ENCODE results near the gene CLN3. TPM values are rescaled to one million over a fixed set of nuclear protein-coding genes. Genes with fewer than 3 reads are reported as not detected.
"Not testable (repeated sequence)": the region's sequence is repeated elsewhere in the genome, so short reads cannot be mapped to it uniquely, and the experiment has no call there.

Gene CLN3
- total RNA-seq, 1 experiment from 2014 or later: 70.3 TPM

DNA sequence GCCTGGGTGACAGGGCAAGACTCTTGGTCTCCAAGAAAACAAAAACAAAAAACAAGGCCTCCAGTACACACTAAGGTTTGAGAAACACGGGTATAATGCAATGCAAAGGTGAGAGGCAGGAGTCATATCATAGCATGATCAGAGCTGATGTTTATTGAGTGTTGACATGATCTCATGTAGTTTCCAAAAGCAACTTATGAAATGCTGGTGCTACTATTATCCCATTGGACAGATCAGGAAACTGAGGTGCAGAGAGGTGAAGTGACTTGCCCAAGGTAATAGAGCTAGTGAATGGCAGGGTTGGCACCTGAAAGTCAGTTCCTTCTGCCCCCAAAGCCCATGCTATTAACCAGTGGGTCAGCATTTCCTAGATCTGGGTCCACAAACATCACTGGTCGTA is 16.7 kb downstream of the CLN3 start:
- no peaks in the 10 kb centered on the region for H3K4me1 ChIP-seq (replicated peaks; ENCODE audit: insufficient read depth)
- no TSS peak for BruUV-seq (replicated peaks)

DNA sequence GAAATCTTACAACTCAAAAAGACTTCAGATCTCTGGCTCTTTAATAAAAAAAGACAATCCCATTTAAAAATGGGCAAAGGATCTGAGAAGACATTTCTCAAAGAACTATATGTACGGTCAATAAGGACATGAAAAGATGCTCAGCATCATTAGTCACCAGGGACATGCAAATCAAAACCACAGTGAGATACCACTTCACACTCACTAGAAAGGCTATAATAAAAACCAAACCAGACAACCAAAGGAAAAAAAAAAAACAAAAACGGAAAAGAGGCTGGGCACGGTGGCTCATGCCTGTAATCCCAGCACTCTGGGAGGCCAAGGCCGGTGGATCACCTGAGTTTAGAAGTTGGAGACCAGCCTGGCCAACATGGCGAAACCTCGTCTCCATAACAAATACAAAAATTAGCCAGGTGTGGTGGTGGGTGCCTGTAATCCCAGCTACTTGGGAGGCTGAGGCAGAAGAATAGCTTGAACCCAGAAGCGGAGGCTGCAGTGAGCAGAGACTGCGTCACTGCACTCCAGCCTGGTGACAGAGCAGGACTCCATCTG is 18.1 kb downstream of the CLN3 start:
- no peak for DNase-seq
- no peak for TF ChIP-seq EZH2 (IDR thresholded peaks at IDR 0.05; ENCODE audit: low read depth)
- TF ChIP-seq, protein P1, sequence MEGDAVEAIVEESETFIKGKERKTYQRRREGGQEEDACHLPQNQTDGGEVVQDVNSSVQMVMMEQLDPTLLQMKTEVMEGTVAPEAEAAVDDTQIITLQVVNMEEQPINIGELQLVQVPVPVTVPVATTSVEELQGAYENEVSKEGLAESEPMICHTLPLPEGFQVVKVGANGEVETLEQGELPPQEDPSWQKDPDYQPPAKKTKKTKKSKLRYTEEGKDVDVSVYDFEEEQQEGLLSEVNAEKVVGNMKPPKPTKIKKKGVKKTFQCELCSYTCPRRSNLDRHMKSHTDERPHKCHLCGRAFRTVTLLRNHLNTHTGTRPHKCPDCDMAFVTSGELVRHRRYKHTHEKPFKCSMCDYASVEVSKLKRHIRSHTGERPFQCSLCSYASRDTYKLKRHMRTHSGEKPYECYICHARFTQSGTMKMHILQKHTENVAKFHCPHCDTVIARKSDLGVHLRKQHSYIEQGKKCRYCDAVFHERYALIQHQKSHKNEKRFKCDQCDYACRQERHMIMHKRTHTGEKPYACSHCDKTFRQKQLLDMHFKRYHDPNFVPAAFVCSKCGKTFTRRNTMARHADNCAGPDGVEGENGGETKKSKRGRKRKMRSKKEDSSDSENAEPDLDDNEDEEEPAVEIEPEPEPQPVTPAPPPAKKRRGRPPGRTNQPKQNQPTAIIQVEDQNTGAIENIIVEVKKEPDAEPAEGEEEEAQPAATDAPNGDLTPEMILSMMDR (conservative IDR thresholded peaks at IDR 0.05): no peak
- Histone ChIP-seq H3K79me2 (ENCODE audit: low read depth) (no peaks in the 10 kb centered on the region), H3K4me1 (replicated peaks; ENCODE audit: insufficient read depth) (no peaks in the 10 kb centered on the region), H3K9me3 (ENCODE audit: insufficient read depth, low read depth) (no peaks in the 10 kb centered on the region), H2AFZ (no peak overlapping the region), H3F3A (ENCODE audit: insufficient read depth, low read depth) (peaks cover 29% of the 10 kb centered on the region), H3K27ac (no peak overlapping the region), H3K4me2 (no peak overlapping the region), H3K27me3 (ENCODE audit: insufficient read depth, low read depth) (no peaks in the 10 kb centered on the region), H3K4me3 (no peak overlapping the region), H4K20me1 (ENCODE audit: insufficient read depth) (no peaks in the 10 kb centered on the region; the same call in 1 of the 2 replicates), H3K9me2 (ENCODE audit: insufficient read depth) (no peaks in the 10 kb centered on the region), H3K36me3 (ENCODE audit: low read depth) (peaks cover 19% of the 10 kb centered on the region; the same call in 1 of the 2 replicates)
- ChIA-PET POLR2A (ENCODE audit: unreplicated experiment) (no interaction called here), CTCF (no interaction called here)
- intact Hi-C loops (cut with micrococcal nuclease; ENCODE audit: unreplicated experiment): no loop called here
- no TSS peak for BruUV-seq (replicated peaks)

More for the DNA sequence above, 16.7 kb downstream of the CLN3 start:
- DNase-seq: no peak
- intact Hi-C loops (cut with micrococcal nuclease; ENCODE audit: unreplicated experiment): no loop called here
- H3K4me3 ChIP-seq: no peak overlapping the region
- CTCF ChIA-PET: no interaction called here
- H3K9me2 ChIP-seq (ENCODE audit: insufficient read depth): no peaks in the 10 kb centered on the region
- H3F3A ChIP-seq (ENCODE audit: insufficient read depth, low read depth): peaks cover 29% of the 10 kb centered on the region
- peaks cover 32% of the 10 kb centered on the region; the same call in 1 of the 2 replicates for H3K36me3 ChIP-seq (ENCODE audit: low read depth)
- H3K9me3 ChIP-seq (ENCODE audit: insufficient read depth, low read depth): no peaks in the 10 kb centered on the region
- H4K20me1 ChIP-seq (ENCODE audit: insufficient read depth): no peaks in the 10 kb centered on the region; the same call in 1 of the 2 replicates
- H3K79me2 ChIP-seq (ENCODE audit: low read depth): no peaks in the 10 kb centered on the region
- POLR2A ChIA-PET (ENCODE audit: unreplicated experiment): no interaction called here
- H3K4me2 ChIP-seq: no peak overlapping the region
- no peak for TF ChIP-seq EZH2 (IDR thresholded peaks at IDR 0.05; ENCODE audit: low read depth)
- TF ChIP-seq, protein P1 (conservative IDR thresholded peaks at IDR 0.05): no peak
- H3K27ac ChIP-seq: no peak overlapping the region
- no peaks in the 10 kb centered on the region for H3K27me3 ChIP-seq (ENCODE audit: insufficient read depth, low read depth)
- no peak overlapping the region for H2AFZ ChIP-seq

DNA sequence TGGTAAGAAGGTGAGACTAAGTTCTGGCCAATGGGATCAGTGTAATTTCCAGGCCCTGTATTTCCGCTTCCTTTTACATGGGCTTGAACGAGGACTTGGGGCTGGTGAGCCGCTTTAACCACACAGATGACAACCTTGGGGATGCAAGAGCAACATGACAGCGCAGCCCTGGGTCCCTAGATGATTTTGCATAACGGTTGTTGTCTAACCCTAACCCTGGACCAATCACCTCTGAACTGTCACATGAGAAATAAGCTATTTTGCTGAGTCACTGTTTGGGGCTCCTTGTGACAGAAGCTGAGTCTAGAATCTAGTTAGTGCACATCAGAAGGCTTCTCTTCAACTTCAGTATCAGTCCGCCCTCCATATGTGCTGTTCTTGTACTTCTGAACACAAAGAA is 44.8 kb downstream of the CLN3 start:
- H3K9me2 ChIP-seq (ENCODE audit: insufficient read depth); H3K4me3 ChIP-seq; H4K20me1 ChIP-seq (ENCODE audit: insufficient read depth); H3K79me2 ChIP-seq (ENCODE audit: low read depth); DNase-seq; H3K4me1 ChIP-seq (replicated peaks; ENCODE audit: insufficient read depth); intact Hi-C loops (cut with micrococcal nuclease; ENCODE audit: unreplicated experiment); H3F3A ChIP-seq (ENCODE audit: insufficient read depth, low read depth); CTCF ChIA-PET; H2AFZ ChIP-seq; H3K27me3 ChIP-seq (ENCODE audit: insufficient read depth, low read depth); H3K36me3 ChIP-seq (ENCODE audit: low read depth); H3K27ac ChIP-seq; H3K9me3 ChIP-seq (ENCODE audit: insufficient read depth, low read depth); H3K4me2 ChIP-seq; POLR2A ChIA-PET (ENCODE audit: unreplicated experiment); BruUV-seq (replicated peaks): not testable (repeated sequence)

DNA sequence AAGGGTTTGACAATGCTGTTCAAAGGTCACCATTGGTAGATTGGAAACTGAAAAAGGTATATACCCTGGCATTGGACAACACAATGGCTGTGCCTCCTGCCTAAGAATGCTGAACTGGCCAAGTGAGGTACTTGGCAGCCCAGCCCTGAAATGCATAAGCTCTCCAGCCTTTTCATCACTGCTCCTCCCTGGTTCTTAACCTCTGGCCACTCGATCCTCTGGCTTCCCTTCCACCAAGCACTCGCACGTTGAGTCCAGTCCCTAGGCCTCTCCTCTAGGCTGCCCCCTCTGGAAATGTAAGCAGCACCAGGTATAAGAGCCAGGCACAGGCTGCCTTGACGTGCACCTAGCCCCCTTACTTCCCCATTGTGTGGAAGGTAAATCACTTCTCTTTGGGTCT is 45.5 kb downstream of the CLN3 start:
- H3K36me3 ChIP-seq (ENCODE audit: low read depth); POLR2A ChIA-PET (ENCODE audit: unreplicated experiment); H3K27me3 ChIP-seq (ENCODE audit: insufficient read depth, low read depth); CTCF ChIA-PET; H3K9me2 ChIP-seq (ENCODE audit: insufficient read depth); H3K79me2 ChIP-seq (ENCODE audit: low read depth); BruUV-seq (replicated peaks); H3K4me1 ChIP-seq (replicated peaks; ENCODE audit: insufficient read depth); H3F3A ChIP-seq (ENCODE audit: insufficient read depth, low read depth); H3K4me3 ChIP-seq; H3K27ac ChIP-seq; H3K4me2 ChIP-seq; H4K20me1 ChIP-seq (ENCODE audit: insufficient read depth); intact Hi-C loops (cut with micrococcal nuclease; ENCODE audit: unreplicated experiment); H2AFZ ChIP-seq; H3K9me3 ChIP-seq (ENCODE audit: insufficient read depth, low read depth); DNase-seq: not testable (repeated sequence)

DNA sequence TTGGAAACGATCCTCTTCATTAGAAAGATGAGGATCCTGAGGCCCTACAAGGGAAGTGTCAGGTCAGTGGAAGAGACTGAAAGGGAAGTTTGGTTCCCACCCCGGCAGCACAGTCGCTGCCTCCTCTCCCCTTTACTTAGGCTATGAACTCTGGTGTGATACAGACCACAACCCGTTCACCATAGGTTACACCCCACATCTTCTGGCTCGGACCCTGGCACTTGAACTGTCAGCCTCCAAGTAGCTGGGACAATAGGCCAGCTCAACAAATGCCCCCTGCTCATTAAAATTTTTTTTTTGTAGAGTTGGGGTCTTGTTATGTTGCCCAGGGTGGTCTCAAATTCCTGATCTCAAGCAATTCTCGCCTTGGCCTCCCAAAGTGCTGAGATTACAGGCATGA is 47.9 kb downstream of the CLN3 start:
- H3K79me2 ChIP-seq (ENCODE audit: low read depth); POLR2A ChIA-PET (ENCODE audit: unreplicated experiment); H3K9me2 ChIP-seq (ENCODE audit: insufficient read depth); CTCF ChIA-PET; H3K27me3 ChIP-seq (ENCODE audit: insufficient read depth, low read depth); intact Hi-C loops (cut with micrococcal nuclease; ENCODE audit: unreplicated experiment); H2AFZ ChIP-seq; H3K4me1 ChIP-seq (replicated peaks; ENCODE audit: insufficient read depth); BruUV-seq (replicated peaks); H3K36me3 ChIP-seq (ENCODE audit: low read depth); H3K4me2 ChIP-seq; H3K4me3 ChIP-seq; DNase-seq; H4K20me1 ChIP-seq (ENCODE audit: insufficient read depth); H3K27ac ChIP-seq; H3K9me3 ChIP-seq (ENCODE audit: insufficient read depth, low read depth); H3F3A ChIP-seq (ENCODE audit: insufficient read depth, low read depth): not testable (repeated sequence)

DNA sequence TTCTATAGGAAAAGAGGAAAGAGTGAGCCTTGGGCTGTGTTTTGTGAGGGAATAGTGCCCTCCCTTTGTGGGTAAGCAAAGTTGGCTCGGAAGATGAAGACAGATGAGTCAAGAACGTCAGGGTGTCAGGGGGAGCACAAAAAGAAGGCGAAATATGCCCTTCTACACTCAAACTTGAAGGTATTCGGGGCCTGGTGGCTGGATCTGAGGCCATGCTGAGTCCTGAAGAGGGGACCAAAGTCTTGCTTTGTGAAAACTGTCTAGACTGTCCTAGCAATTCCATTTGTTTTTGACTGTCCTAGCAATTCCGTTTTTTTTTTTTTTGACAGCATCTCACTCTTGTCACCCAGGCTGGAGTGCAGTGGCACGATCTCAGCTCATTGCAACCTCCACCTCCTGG is 53.0 kb downstream of the CLN3 start:
- POLR2A ChIA-PET (ENCODE audit: unreplicated experiment); H3F3A ChIP-seq (ENCODE audit: insufficient read depth, low read depth); H3K9me2 ChIP-seq (ENCODE audit: insufficient read depth); H3K79me2 ChIP-seq (ENCODE audit: low read depth); CTCF ChIA-PET; H3K4me3 ChIP-seq; H3K36me3 ChIP-seq (ENCODE audit: low read depth); DNase-seq; BruUV-seq (replicated peaks); H4K20me1 ChIP-seq (ENCODE audit: insufficient read depth); H2AFZ ChIP-seq; H3K4me2 ChIP-seq; H3K9me3 ChIP-seq (ENCODE audit: insufficient read depth, low read depth); H3K27ac ChIP-seq; H3K4me1 ChIP-seq (replicated peaks; ENCODE audit: insufficient read depth); intact Hi-C loops (cut with micrococcal nuclease; ENCODE audit: unreplicated experiment); H3K27me3 ChIP-seq (ENCODE audit: insufficient read depth, low read depth): not testable (repeated sequence)
